Caco-2 (cell line): ENCODE measurements around the gene MGA. TPM values are rescaled to one million over a fixed set of nuclear protein-coding genes. Genes with fewer than 3 reads are reported as not detected.

Source experiments
- BruUV-seq: library from RNA; stranded (reverse); fragments of 400-500 nt; replicated peaks from 2 replicates; lab custom pipeline; 2021; lab: Mats Ljungman, UMichigan
- CTCF ChIA-PET: fragments of 300-600 bp; sonication (Branson Sonifier 250); formaldehyde crosslinking; loops from one replicate; lab custom pipeline; 2022; ENCODE audit warnings: antibody characterized with exemption; lab: Charles Lee
- POLR2A ChIA-PET: fragments of 300-600 bp; sonication (Branson Sonifier 250); formaldehyde crosslinking; loops from one replicate; lab custom pipeline; 2022; ENCODE audit warnings: antibody characterized with exemption; lab: Charles Lee
- DNase-seq, 2 experiments: peaks; one replicate each; pipeline versions ENCODE4 v3.0.0 to v3.0.0-alpha.2; 2020 to 2022
- H3K27me3 ChIP-seq: replicated peaks from 2 replicates; pipeline ENCODE4 v1.6.0; 2011; ENCODE audit warnings: low read length; ENCODE audit not compliant: control insufficient read depth, insufficient read depth
- H3K36me3 ChIP-seq: 2 replicates; pipeline ENCODE4 v1.5.1; 2011; ENCODE audit warnings: low read length; ENCODE audit not compliant: control insufficient read depth, insufficient read depth
- H3K4me1 ChIP-seq: fragments of 250-450 bp; sonication (Bioruptor Pico); 2 replicates; pipeline ENCODE4 v1.5.1; 2020; ENCODE audit warnings: mild to moderate bottlenecking
- H3K4me3 ChIP-seq: 2 replicates; pipeline ENCODE4 v1.5.1; 2011; ENCODE audit warnings: low read depth, mild to moderate bottlenecking, control low read depth, low read length
- H3K9me3 ChIP-seq: fragments of 250-450 bp; sonication (Bioruptor Pico); 2 replicates; pipeline ENCODE4 v1.5.1; 2020; ENCODE audit warnings: mild to moderate bottlenecking, moderate library complexity
- H3K27ac Mint-ChIP-seq: one replicate; pipeline ENCODE4 v1.8.0; 2022; ENCODE audit warnings: mixed read lengths; ENCODE audit not compliant: unreplicated experiment
- H3K27me3 Mint-ChIP-seq: one replicate; pipeline ENCODE4 v1.8.0; 2022; ENCODE audit warnings: mixed read lengths; ENCODE audit not compliant: insufficient read depth, unreplicated experiment
- H3K36me3 Mint-ChIP-seq: one replicate; pipeline ENCODE4 v1.8.0; 2022; ENCODE audit warnings: mild to moderate bottlenecking, mixed read lengths; ENCODE audit not compliant: insufficient read depth, unreplicated experiment
- H3K4me1 Mint-ChIP-seq: one replicate; pipeline ENCODE4 v1.8.0; 2022; ENCODE audit warnings: low read depth, mixed read lengths; ENCODE audit not compliant: unreplicated experiment
- H3K4me3 Mint-ChIP-seq: one replicate; pipeline ENCODE4 v1.8.0; 2022; ENCODE audit warnings: mild to moderate bottlenecking, moderate library complexity, mixed read lengths; ENCODE audit not compliant: unreplicated experiment
- H3K9me3 Mint-ChIP-seq: one replicate; pipeline ENCODE4 v1.8.0; 2022; ENCODE audit warnings: mixed read lengths; ENCODE audit not compliant: unreplicated experiment
- CTCF ChIP-seq, 2 experiments: fragments of 200-600 bp in 1 of 2; IDR thresholded peaks; 1 replicate in 1 of 2; 2 replicates in 1 of 2; pipeline versions ENCODE4 v1.5.1 to v1.8.0; 2011 to 2022; ENCODE audit warnings: antibody characterized with exemption in 1 of 2, control low read depth in 1 of 2, inconsistent platforms in 1 of 2, low read depth in 1 of 2, low read length in 1 of 2, mild to moderate bottlenecking in 1 of 2, moderate library complexity in 1 of 2; ENCODE audit not compliant: insufficient read depth in 1 of 2, severe bottlenecking in 1 of 2, unreplicated experiment in 1 of 2
- intact Hi-C: fragments of 100-400 bp; cut with micrococcal nuclease; formaldehyde crosslinking; loops from one replicate; pipeline ENCODE4 v1.10.0; 2022; ENCODE audit not compliant: unreplicated experiment
- total RNA-seq: library from RNA; stranded (reverse); gene quantifications from 2 replicates; pipeline ENCODE4 v1.2.3, GENCODE V29; 2022

The MGA gene
- total RNA-seq, 1 experiment from 2014 or later, result 59.6 TPM

GRCh38 chr15:41774882-41775417 lies 114.7 kb downstream of the MGA start:
- ChIA-PET CTCF (interaction anchor here (1.0 to 3.2 kb wide), 14 partner anchors 8 to 179 kb away, joined by 3 to 47 read pairs (median 4); partner anchors contain the start of gene MGA), POLR2A (interaction anchor here (0.8 to 1.5 kb wide), 5 partner anchors 14 to 281 kb away, joined by 3 to 8 read pairs (median 4); partner anchors contain the start of gene ITPKA)
- Mint-ChIP-seq H3K4me3 (peak overlapping the region; percentile 94), H3K36me3 (peaks cover 63% of the 10 kb centered on the region), H3K9me3 (no peaks in the 10 kb centered on the region), H3K27ac (peak overlapping the region; percentile 91), H3K4me1 (peaks cover 34% of the 10 kb centered on the region), H3K27me3 (no peaks in the 10 kb centered on the region)
- Histone ChIP-seq H3K4me3 (peak overlapping the region; percentile 65), H3K4me1 (peaks cover 23% of the 10 kb centered on the region), H3K27me3 (no peaks in the 10 kb centered on the region), H3K9me3 (no peaks in the 10 kb centered on the region), H3K36me3 (no peaks in the 10 kb centered on the region)
- no peak for DNase-seq
- BruUV-seq, result no TSS peak
- TF ChIP-seq CTCF (IDR thresholded peaks at IDR 0.05; ENCODE audit: insufficient read depth in 1 of 2, low read depth in 1 of 2, low read length in 1 of 2, severe bottlenecking in 1 of 2, unreplicated experiment in 1 of 2), result no peak
- intact Hi-C loops, result loop anchor here (1.0 to 5.0 kb wide), 5 partner anchors 36 to 307 kb away; partner anchors contain the start of gene TYRO3

DNA sequence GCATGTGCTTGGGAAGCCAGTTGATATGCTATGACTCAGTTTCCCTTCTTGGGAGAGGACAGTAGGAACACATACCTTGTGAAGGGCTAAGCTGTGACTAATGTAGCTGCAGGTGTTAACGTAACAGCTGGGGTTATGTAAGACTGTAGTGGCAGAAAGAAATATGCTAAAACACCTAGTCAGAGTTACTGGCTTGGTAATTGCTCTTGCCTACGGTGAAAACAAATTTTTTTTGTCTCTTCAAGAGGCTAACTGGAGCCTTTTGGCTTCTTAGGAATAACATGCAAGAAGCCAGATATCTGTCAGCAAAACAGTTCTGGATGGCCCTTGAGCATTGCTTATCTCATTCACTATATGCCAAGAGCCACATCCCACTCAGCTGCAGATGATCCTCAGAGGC lies 115.4 kb downstream of the MGA start:
- POLR2A ChIA-PET, result interaction anchor here (0.6 kb wide), 1 partner anchor 443 kb away, joined by 3 read pairs; no protein-coding TSS in a partner anchor
- H3K4me3 Mint-ChIP-seq, result peak overlapping the region; percentile 94
- no peaks in the 10 kb centered on the region for H3K9me3 Mint-ChIP-seq
- peaks cover 39% of the 10 kb centered on the region for H3K4me1 Mint-ChIP-seq
- Histone ChIP-seq H3K4me1 (peaks cover 28% of the 10 kb centered on the region), H3K27me3 (no peaks in the 10 kb centered on the region), H3K36me3 (no peaks in the 10 kb centered on the region), H3K9me3 (no peaks in the 10 kb centered on the region), H3K4me3 (peak overlapping the region; percentile 65)
- CTCF ChIA-PET, result no interaction called here
- no peak overlapping the region for H3K27ac Mint-ChIP-seq
- DNase-seq, result no peak
- no peak for TF ChIP-seq CTCF (IDR thresholded peaks at IDR 0.05; ENCODE audit: insufficient read depth in 1 of 2, low read depth in 1 of 2, low read length in 1 of 2, severe bottlenecking in 1 of 2, unreplicated experiment in 1 of 2)
- intact Hi-C loops, result loop anchor here (2.0 kb wide), 1 partner anchor 129 kb away; no protein-coding TSS in a partner anchor
- H3K27me3 Mint-ChIP-seq, result no peaks in the 10 kb centered on the region
- BruUV-seq, result TSS peak; percentile 17
- H3K36me3 Mint-ChIP-seq, result peaks cover 60% of the 10 kb centered on the region

DNA sequence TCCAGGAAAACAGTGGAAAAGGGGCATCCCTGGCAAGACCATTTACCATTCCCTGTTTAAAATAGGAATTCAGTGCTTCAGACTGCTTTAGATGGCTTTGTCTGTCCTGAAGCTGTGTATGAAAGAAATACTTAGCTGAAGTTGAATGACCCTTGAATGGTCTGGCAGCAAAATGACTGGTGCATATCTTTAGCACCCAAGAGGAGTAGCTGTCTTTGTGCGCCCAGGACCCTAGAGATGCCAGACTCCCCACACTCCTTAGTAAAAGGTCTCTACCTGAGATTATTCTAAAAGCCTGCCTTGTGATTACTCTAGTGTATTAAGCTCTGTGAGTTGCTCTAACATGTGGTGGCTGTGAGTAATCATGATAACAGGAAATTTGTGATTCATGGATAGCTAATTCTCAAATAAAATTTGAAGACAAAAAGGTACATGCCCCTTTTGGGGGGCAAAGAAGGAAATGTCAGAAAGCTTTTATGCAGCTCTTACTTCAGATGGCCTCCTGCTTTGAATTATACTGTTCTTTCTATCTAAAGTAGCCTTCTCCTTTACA lies 117.3 kb downstream of the MGA start:
- Histone ChIP-seq H3K9me3 (no peaks in the 10 kb centered on the region), H3K27me3 (no peaks in the 10 kb centered on the region), H3K4me3 (no peak overlapping the region), H3K4me1 (peaks cover 32% of the 10 kb centered on the region), H3K36me3 (no peaks in the 10 kb centered on the region)
- TF ChIP-seq CTCF (IDR thresholded peaks at IDR 0.05; ENCODE audit: insufficient read depth in 1 of 2, low read depth in 1 of 2, low read length in 1 of 2, severe bottlenecking in 1 of 2, unreplicated experiment in 1 of 2), result no peak
- no TSS peak for BruUV-seq
- H3K4me3 Mint-ChIP-seq, result no peak overlapping the region
- H3K27ac Mint-ChIP-seq, result no peak overlapping the region
- DNase-seq, result no peak
- H3K36me3 Mint-ChIP-seq, result peaks cover 42% of the 10 kb centered on the region
- no peaks in the 10 kb centered on the region for H3K27me3 Mint-ChIP-seq
- no peaks in the 10 kb centered on the region for H3K9me3 Mint-ChIP-seq
- POLR2A ChIA-PET, result no interaction called here
- intact Hi-C loops, result no loop called here
- CTCF ChIA-PET, result no interaction called here
- peaks cover 29% of the 10 kb centered on the region for H3K4me1 Mint-ChIP-seq
